ENCODE measurements around the gene MEF2D. TPM values are rescaled to one million over a fixed set of nuclear protein-coding genes. Genes with fewer than 3 reads are reported as not detected.

MEF2D gene
- total RNA-seq, 1 donor from 2014 or later, result 20.7 TPM

- Mint-ChIP-seq H3K27ac (no peak overlapping the region), H3K27me3 (no peaks in the 10 kb centered on the region), H3K9me3 (no peaks in the 10 kb centered on the region), H3K4me3 (no peak overlapping the region), H3K36me3 (peaks cover 10% of the 10 kb centered on the region), H3K4me1 (ENCODE audit: unreplicated experiment) (peaks cover 31% of the 10 kb centered on the region)
- no peak for DNase-seq (ENCODE audit: extremely low spot score, unreplicated experiment)
- no peak for TF ChIP-seq CTCF (conservative IDR thresholded peaks at IDR 0.05)
These were observed 16.0 kb downstream of the MEF2D start for GRCh38 chr1:156484480-156485058.

- H3K4me1 Mint-ChIP-seq (ENCODE audit: unreplicated experiment), result peaks cover 19% of the 10 kb centered on the region
- TF ChIP-seq CTCF (conservative IDR thresholded peaks at IDR 0.05), result no peak
- peaks cover 15% of the 10 kb centered on the region for H3K36me3 Mint-ChIP-seq
- H3K27ac Mint-ChIP-seq, result no peak overlapping the region
- no peaks in the 10 kb centered on the region for H3K9me3 Mint-ChIP-seq
- H3K27me3 Mint-ChIP-seq, result no peaks in the 10 kb centered on the region
- no peak overlapping the region for H3K4me3 Mint-ChIP-seq
- DNase-seq (ENCODE audit: extremely low spot score, unreplicated experiment), result no peak
These were observed 17.2 kb downstream of the MEF2D start for GRCh38 chr1:156483397-156483796.

- DNase-seq (ENCODE audit: extremely low spot score, unreplicated experiment), result no peak
- Mint-ChIP-seq H3K4me3 (no peak overlapping the region), H3K9me3 (no peaks in the 10 kb centered on the region), H3K27me3 (no peaks in the 10 kb centered on the region), H3K36me3 (peaks cover 15% of the 10 kb centered on the region), H3K27ac (no peak overlapping the region), H3K4me1 (ENCODE audit: unreplicated experiment) (peaks cover 10% of the 10 kb centered on the region)
- no peak for TF ChIP-seq CTCF (conservative IDR thresholded peaks at IDR 0.05)
These were observed 18.3 kb downstream of the MEF2D start for GRCh38 chr1:156482276-156482675.

- Mint-ChIP-seq H3K4me1 (ENCODE audit: unreplicated experiment) (peaks cover 9% of the 10 kb centered on the region), H3K27me3 (no peaks in the 10 kb centered on the region), H3K36me3 (peaks cover 14% of the 10 kb centered on the region), H3K27ac (no peak overlapping the region), H3K9me3 (no peaks in the 10 kb centered on the region), H3K4me3 (no peak overlapping the region)
- no peak for TF ChIP-seq CTCF (conservative IDR thresholded peaks at IDR 0.05)
- no peak for DNase-seq (ENCODE audit: extremely low spot score, unreplicated experiment)
These were observed 19.0 kb downstream of the MEF2D start for GRCh38 chr1:156481527-156481926.

GRCh38 chr1:156480411-156481192 lies 20.0 kb downstream of the MEF2D start:
- no peaks in the 10 kb centered on the region for H3K27me3 Mint-ChIP-seq
- TF ChIP-seq CTCF (conservative IDR thresholded peaks at IDR 0.05), result peak; percentile 79
- no peaks in the 10 kb centered on the region for H3K9me3 Mint-ChIP-seq
- H3K4me3 Mint-ChIP-seq, result no peak overlapping the region
- H3K27ac Mint-ChIP-seq, result no peak overlapping the region
- no peak for DNase-seq (ENCODE audit: extremely low spot score, unreplicated experiment)
- H3K4me1 Mint-ChIP-seq (ENCODE audit: unreplicated experiment), result peaks cover 6% of the 10 kb centered on the region
- peaks cover 11% of the 10 kb centered on the region for H3K36me3 Mint-ChIP-seq
